Kidney (tissue), 14 donors: Measurements from ENCODE around the gene UNC45A. TPM values are rescaled to one million over a fixed set of nuclear protein-coding genes. Genes with fewer than 3 reads are reported as not detected.

Experiments
- DNase-seq, 5 donors: peaks; one replicate each; pipeline ENCODE4 v3.0.0-alpha.2; 2013 to 2020
- FAIRE-seq: peaks from 2 replicates; lab custom pipeline; 2012; peaks lifted over from hg19 to GRCh38; lab: Jason Lieb, UNC
- H3K27ac ChIP-seq, 2 donors: one replicate each; pipeline ENCODE4 v1.7.0; 2013; ENCODE audit warnings: low read depth in 2 of 2, low read length in 2 of 2, inconsistent platforms in 1 of 2
- H3K27me3 ChIP-seq: one replicate; pipeline ENCODE4 v1.7.1; 2013; ENCODE audit warnings: low read length, inconsistent platforms; ENCODE audit not compliant: control insufficient read depth, insufficient read depth
- H3K36me3 ChIP-seq, 3 donors: one replicate each; pipeline versions ENCODE4 v1.7.0 to v1.7.1; 2013; ENCODE audit warnings: low read length in 3 of 3, control low read depth in 1 of 3, inconsistent platforms in 1 of 3; ENCODE audit not compliant: insufficient read depth in 3 of 3, control insufficient read depth in 2 of 3
- H3K4me1 ChIP-seq, 3 donors: one replicate each; pipeline versions ENCODE4 v1.7.0 to v1.7.1; 2013; ENCODE audit warnings: low read length in 3 of 3, inconsistent platforms in 1 of 3, low read depth in 1 of 3; ENCODE audit not compliant: control insufficient read depth in 2 of 3, insufficient read depth in 2 of 3
- H3K4me3 ChIP-seq, 3 donors: one replicate each; pipeline versions ENCODE4 v1.7.0 to v1.8.1; 2013; ENCODE audit warnings: low read length in 3 of 3, control low read depth in 1 of 3, inconsistent platforms in 1 of 3
- H3K9ac ChIP-seq, 3 donors: one replicate each; pipeline versions ENCODE4 v1.7.0 to v1.7.1; 2013; ENCODE audit warnings: low read length in 3 of 3, control low read depth in 1 of 3, inconsistent platforms in 1 of 3
- H3K9me3 ChIP-seq, 3 donors: one replicate each; pipeline versions ENCODE4 v1.7.0 to v1.7.1; 2013; ENCODE audit warnings: low read length in 3 of 3, control low read depth in 1 of 3, inconsistent platforms in 1 of 3; ENCODE audit not compliant: control insufficient read depth in 2 of 3, insufficient read depth in 1 of 3
- intact Hi-C: fragments of 100-400 bp; cut with DNase I; formaldehyde crosslinking; loops from one replicate; pipeline ENCODE4 v1.11.1; 2022
- polyA plus RNA-seq: library from polyadenylated mRNA; stranded (reverse); fragments of 350-450 nt; fragmentation: Illumina TruSeq; extraction: RNeasy Lipid Tissue Mini Kit (QIAGEN cat#74804); gene quantifications from one replicate; pipeline ENCODE4 v1.2.3, GENCODE V29; 2014; ENCODE audit warnings: low read depth, low replicate concordance; ENCODE audit not compliant: insufficient read depth
- total RNA-seq: library from RNA; stranded (reverse); fragmentation: NEBNext Ultra II Directional; extraction: Animal tissue kit (Norgen Biotek cat#: 25700); gene quantifications from one replicate; pipeline ENCODE4 v1.2.1, GENCODE V29; 2021
- TF ChIP-seq, protein P1 (sequence below): IDR thresholded peaks from 3 replicates; pipeline ENCODE4 v1.5.1; 2012; ENCODE audit warnings: mild to moderate bottlenecking, moderate library complexity, borderline replicate concordance; ENCODE audit not compliant: insufficient read depth; ENCODE audit errors: extremely low read depth
- donor health status: control.
- donor health status: control.
- donor health status: control.
- donor health status: control.
- donor health status: control.
- donor health status: DM: yes; HTN: yes; CAD: no.
- donor health status: Normal renal cell carcinoma (clear cell type).

Gene UNC45A
- total and polyA plus RNA-seq, 2 donors from 2014 or later = 48.9 to 62.8 TPM

DNA sequence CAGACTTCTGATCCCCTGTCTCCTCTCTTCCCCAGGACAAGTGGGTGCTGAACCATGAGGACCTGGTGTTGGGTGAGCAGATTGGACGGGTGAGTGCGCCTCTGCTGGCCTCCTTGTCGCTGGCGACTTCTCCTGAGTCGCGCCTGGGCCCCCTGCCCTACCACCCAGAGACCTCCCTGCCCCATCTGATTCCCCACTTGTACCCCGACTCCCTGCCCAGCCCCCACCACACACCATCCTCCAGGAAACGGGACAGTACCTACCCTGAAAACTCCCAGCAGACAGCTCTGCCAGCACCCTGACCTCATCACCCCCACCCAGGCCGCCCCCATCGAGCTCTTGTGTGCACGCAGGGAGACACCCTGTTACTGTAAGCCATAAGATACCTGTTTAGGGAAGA, 43.1 kb upstream of the UNC45A start:
- no peak overlapping the region for H3K9ac ChIP-seq
- intact Hi-C loops = no loop called here
- peaks cover 0 to 4% (median 4%) of the 10 kb centered on the region in 3 donors for H3K36me3 ChIP-seq
- FAIRE-seq (no peak), DNase-seq (peak in 1 of 5 donors; percentile 60)
- TF ChIP-seq, protein P1, sequence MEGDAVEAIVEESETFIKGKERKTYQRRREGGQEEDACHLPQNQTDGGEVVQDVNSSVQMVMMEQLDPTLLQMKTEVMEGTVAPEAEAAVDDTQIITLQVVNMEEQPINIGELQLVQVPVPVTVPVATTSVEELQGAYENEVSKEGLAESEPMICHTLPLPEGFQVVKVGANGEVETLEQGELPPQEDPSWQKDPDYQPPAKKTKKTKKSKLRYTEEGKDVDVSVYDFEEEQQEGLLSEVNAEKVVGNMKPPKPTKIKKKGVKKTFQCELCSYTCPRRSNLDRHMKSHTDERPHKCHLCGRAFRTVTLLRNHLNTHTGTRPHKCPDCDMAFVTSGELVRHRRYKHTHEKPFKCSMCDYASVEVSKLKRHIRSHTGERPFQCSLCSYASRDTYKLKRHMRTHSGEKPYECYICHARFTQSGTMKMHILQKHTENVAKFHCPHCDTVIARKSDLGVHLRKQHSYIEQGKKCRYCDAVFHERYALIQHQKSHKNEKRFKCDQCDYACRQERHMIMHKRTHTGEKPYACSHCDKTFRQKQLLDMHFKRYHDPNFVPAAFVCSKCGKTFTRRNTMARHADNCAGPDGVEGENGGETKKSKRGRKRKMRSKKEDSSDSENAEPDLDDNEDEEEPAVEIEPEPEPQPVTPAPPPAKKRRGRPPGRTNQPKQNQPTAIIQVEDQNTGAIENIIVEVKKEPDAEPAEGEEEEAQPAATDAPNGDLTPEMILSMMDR = no peak
- H3K9me3 ChIP-seq = no peaks in the 10 kb centered on the region
- no peaks in the 10 kb centered on the region for H3K27me3 ChIP-seq
- no peaks in the 10 kb centered on the region for H3K4me1 ChIP-seq
- H3K4me3 ChIP-seq = no peak overlapping the region
- no peak overlapping the region for H3K27ac ChIP-seq

DNA sequence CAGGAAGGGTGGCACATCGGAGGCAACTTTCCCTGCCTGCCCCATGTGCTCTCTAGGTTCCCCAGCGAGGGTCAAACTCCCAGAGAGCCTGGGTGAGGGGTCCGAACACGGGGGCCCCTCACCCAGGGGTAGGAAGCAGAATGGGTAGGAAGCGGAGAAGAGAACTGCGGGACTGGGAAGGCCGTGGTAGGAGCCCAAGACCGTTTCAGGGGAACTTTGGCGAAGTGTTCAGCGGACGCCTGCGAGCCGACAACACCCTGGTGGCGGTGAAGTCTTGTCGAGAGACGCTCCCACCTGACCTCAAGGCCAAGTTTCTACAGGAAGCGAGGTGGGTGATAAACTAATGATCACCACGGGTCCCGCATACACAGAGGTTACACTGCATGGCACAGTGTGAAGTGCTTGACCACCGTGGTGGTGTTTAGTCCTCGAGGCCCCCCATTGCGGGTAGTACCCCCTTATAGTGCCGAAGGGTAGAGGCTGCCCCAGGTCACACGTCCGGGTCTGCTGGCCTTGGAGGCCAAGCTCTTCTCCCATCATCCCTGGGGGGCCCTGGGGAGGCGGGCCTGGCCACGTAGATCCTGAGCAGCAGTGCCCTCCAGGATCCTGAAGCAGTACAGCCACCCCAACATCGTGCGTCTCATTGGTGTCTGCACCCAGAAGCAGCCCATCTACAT, 42.4 kb upstream of the UNC45A start:
- H3K36me3 ChIP-seq = peaks cover 0 to 4% (median 4%) of the 10 kb centered on the region in 3 donors
- DNase-seq (no peak), FAIRE-seq (no peak)

DNA sequence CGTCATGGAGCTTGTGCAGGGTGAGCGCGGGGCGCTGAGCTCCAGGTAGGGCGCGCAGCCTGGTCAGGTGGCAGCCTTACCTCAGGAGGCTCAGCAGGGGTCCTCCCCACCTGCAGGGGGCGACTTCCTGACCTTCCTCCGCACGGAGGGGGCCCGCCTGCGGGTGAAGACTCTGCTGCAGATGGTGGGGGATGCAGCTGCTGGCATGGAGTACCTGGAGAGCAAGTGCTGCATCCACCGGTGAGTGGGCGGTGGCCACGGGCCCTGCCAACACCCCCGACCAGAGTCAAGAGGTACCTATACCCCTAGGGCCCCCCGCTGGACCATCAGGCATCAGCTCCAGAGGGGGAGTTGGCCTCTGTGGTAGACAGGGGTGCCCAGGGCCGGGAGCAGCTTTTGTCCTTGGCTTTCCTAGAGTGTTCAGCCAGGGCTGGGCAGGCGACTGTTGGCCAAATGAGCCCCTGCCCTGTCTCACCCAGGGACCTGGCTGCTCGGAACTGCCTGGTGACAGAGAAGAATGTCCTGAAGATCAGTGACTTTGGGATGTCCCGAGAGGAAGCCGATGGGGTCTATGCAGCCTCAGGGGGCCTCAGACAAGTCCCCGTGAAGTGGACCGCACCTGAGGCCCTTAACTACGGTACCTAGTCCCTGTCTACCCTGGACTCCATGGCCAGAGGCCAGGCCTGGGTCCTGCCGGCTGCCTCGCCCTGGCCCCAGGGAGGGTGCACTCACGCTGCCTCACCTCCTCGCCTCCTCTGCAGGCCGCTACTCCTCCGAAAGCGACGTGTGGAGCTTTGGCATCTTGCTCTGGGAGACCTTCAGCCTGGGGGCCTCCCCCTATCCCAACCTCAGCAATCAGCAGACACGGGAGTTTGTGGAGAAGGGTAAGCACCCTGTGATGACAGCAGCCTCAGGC, 41.7 kb upstream of the UNC45A start:
- intact Hi-C loops = no loop called here
- H3K27me3 ChIP-seq = no peaks in the 10 kb centered on the region
- H3K9me3 ChIP-seq = no peaks in the 10 kb centered on the region
- peaks cover 0 to 4% (median 4%) of the 10 kb centered on the region in 3 donors for H3K36me3 ChIP-seq
- FAIRE-seq (no peak), DNase-seq (peak in 1 of 5 donors; percentile 75)
- no peak overlapping the region for H3K27ac ChIP-seq
- no peaks in the 10 kb centered on the region for H3K4me1 ChIP-seq
- TF ChIP-seq, protein P1 = no peak
- no peak overlapping the region for H3K4me3 ChIP-seq
- no peak overlapping the region for H3K9ac ChIP-seq

More for the DNA sequence above, 42.4 kb upstream of the UNC45A start:
- intact Hi-C loops = no loop called here
- TF ChIP-seq, protein P1 = no peak
- Histone ChIP-seq H3K27ac (no peak overlapping the region), H3K4me3 (no peak overlapping the region), H3K9ac (no peak overlapping the region), H3K9me3 (no peaks in the 10 kb centered on the region), H3K4me1 (no peaks in the 10 kb centered on the region), H3K27me3 (no peaks in the 10 kb centered on the region)
